ENCODE measurements around the gene CEACAM19.

Gene CEACAM19

DNA sequence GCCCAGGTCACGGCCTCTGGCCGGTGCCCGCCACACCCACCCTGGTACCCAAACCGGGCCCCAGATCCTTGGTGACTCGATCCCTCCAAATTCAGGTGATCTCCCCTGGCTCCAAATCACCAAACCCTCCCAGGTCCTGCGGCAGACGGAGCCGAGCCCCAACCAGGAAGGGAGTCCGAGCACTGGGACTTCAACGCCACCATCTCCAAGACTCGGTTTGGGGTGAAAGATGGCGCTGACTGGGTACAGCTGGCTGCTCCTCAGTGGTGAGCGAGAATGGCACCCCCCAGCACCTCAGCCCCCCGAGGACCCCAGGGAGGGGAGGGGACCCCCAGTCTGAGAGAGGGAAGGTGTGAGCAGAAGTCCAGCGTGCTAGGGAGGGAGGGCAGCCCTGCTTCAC is 29.9 kb downstream of the CEACAM19 start:
- no peak for ATAC-seq
- TF ChIP-seq ISL1 (CRISPR knock-in tag; IDR thresholded peaks at IDR 0.05): no peak
- TF ChIP-seq ARNTL (CRISPR knock-in tag; IDR thresholded peaks at IDR 0.05; ENCODE audit: borderline replicate concordance, low read depth): no peak
- TF ChIP-seq, protein P1, sequence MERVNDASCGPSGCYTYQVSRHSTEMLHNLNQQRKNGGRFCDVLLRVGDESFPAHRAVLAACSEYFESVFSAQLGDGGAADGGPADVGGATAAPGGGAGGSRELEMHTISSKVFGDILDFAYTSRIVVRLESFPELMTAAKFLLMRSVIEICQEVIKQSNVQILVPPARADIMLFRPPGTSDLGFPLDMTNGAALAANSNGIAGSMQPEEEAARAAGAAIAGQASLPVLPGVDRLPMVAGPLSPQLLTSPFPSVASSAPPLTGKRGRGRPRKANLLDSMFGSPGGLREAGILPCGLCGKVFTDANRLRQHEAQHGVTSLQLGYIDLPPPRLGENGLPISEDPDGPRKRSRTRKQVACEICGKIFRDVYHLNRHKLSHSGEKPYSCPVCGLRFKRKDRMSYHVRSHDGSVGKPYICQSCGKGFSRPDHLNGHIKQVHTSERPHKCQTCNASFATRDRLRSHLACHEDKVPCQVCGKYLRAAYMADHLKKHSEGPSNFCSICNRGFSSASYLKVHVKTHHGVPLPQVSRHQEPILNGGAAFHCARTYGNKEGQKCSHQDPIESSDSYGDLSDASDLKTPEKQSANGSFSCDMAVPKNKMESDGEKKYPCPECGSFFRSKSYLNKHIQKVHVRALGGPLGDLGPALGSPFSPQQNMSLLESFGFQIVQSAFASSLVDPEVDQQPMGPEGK (CRISPR knock-in tag; IDR thresholded peaks at IDR 0.05; ENCODE audit: borderline replicate concordance): no peak
- TF ChIP-seq TOX (CRISPR knock-in tag; IDR thresholded peaks at IDR 0.05; ENCODE audit: borderline replicate concordance): no peak
- no peak for TF ChIP-seq CSDC2 (CRISPR knock-in tag; IDR thresholded peaks at IDR 0.05)
- TF ChIP-seq, protein P2, sequence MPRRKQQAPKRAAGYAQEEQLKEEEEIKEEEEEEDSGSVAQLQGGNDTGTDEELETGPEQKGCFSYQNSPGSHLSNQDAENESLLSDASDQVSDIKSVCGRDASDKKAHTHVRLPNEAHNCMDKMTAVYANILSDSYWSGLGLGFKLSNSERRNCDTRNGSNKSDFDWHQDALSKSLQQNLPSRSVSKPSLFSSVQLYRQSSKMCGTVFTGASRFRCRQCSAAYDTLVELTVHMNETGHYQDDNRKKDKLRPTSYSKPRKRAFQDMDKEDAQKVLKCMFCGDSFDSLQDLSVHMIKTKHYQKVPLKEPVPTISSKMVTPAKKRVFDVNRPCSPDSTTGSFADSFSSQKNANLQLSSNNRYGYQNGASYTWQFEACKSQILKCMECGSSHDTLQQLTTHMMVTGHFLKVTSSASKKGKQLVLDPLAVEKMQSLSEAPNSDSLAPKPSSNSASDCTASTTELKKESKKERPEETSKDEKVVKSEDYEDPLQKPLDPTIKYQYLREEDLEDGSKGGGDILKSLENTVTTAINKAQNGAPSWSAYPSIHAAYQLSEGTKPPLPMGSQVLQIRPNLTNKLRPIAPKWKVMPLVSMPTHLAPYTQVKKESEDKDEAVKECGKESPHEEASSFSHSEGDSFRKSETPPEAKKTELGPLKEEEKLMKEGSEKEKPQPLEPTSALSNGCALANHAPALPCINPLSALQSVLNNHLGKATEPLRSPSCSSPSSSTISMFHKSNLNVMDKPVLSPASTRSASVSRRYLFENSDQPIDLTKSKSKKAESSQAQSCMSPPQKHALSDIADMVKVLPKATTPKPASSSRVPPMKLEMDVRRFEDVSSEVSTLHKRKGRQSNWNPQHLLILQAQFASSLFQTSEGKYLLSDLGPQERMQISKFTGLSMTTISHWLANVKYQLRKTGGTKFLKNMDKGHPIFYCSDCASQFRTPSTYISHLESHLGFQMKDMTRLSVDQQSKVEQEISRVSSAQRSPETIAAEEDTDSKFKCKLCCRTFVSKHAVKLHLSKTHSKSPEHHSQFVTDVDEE (CRISPR knock-in tag; IDR thresholded peaks at IDR 0.05): no peak
- no peak for TF ChIP-seq SNAI2 (CRISPR knock-in tag; IDR thresholded peaks at IDR 0.05)
- TF ChIP-seq ZNF70 (CRISPR knock-in tag; IDR thresholded peaks at IDR 0.05): no peak
- TF ChIP-seq, protein P3, sequence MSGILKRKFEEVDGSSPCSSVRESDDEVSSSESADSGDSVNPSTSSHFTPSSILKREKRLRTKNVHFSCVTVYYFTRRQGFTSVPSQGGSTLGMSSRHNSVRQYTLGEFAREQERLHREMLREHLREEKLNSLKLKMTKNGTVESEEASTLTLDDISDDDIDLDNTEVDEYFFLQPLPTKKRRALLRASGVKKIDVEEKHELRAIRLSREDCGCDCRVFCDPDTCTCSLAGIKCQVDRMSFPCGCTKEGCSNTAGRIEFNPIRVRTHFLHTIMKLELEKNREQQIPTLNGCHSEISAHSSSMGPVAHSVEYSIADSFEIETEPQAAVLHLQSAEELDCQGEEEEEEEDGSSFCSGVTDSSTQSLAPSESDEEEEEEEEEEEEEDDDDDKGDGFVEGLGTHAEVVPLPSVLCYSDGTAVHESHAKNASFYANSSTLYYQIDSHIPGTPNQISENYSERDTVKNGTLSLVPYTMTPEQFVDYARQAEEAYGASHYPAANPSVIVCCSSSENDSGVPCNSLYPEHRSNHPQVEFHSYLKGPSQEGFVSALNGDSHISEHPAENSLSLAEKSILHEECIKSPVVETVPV (CRISPR knock-in tag; IDR thresholded peaks at IDR 0.05): no peak
- no peak for TF ChIP-seq ZNF8 (CRISPR knock-in tag; IDR thresholded peaks at IDR 0.05)
- no peak for TF ChIP-seq TCF4 (CRISPR knock-in tag; IDR thresholded peaks at IDR 0.05; ENCODE audit: borderline replicate concordance)
- no peak for TF ChIP-seq ZC3H10 (CRISPR knock-in tag; IDR thresholded peaks at IDR 0.05)
- TF ChIP-seq BACH2 (CRISPR knock-in tag; IDR thresholded peaks at IDR 0.05; ENCODE audit: borderline replicate concordance): no peak
- TF ChIP-seq OSR1 (CRISPR knock-in tag; IDR thresholded peaks at IDR 0.05): no peak
- TF ChIP-seq ZFP3 (CRISPR knock-in tag; IDR thresholded peaks at IDR 0.05): no peak
- TF ChIP-seq ZNF565 (CRISPR knock-in tag; conservative IDR thresholded peaks at IDR 0.05; ENCODE audit: low read depth): no peak
- no peak for TF ChIP-seq PPARA (CRISPR knock-in tag; IDR thresholded peaks at IDR 0.05; ENCODE audit: borderline replicate concordance)
- no peak for TF ChIP-seq ESRRG (CRISPR knock-in tag; IDR thresholded peaks at IDR 0.05)
- TF ChIP-seq RARB (CRISPR knock-in tag; IDR thresholded peaks at IDR 0.05): no peak
- TF ChIP-seq GLIS3 (CRISPR knock-in tag; IDR thresholded peaks at IDR 0.05): no peak

DNA sequence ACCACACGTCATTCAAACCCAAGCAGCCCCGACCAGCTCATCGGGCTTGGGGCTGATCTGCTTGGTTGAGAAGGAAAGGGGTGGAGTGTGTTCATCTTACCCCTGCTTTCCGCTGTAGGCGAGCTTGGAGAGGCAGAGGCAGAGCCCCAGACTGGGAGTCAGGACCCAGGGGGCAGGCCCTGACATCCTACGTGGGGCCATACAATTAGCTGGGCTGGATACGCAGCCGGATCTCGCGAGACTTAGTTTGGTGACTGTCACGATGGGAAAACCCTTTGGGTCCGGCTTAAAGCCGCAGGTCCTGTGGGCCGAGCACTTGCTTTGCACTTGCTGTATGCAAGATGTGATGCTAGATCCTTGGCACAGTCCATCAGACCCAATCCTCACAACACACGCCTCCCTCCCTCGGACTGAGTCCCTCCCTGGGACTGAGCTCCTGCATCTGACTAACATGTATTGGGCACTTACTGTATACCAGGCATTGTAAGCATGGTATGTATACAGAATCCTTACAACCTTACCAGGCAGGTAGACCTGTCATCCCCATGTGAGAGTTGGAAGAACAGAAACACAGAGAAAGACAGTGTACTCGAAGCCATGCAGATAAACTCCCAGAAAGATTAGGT is 31.4 kb downstream of the CEACAM19 start:
- no peak for ATAC-seq
- TF ChIP-seq SNAI2 (CRISPR knock-in tag; IDR thresholded peaks at IDR 0.05) (no peak), ZNF8 (CRISPR knock-in tag; IDR thresholded peaks at IDR 0.05) (no peak), ISL1 (CRISPR knock-in tag; IDR thresholded peaks at IDR 0.05) (no peak), ZNF70 (CRISPR knock-in tag; IDR thresholded peaks at IDR 0.05) (no peak)
- TF ChIP-seq, protein P4, sequence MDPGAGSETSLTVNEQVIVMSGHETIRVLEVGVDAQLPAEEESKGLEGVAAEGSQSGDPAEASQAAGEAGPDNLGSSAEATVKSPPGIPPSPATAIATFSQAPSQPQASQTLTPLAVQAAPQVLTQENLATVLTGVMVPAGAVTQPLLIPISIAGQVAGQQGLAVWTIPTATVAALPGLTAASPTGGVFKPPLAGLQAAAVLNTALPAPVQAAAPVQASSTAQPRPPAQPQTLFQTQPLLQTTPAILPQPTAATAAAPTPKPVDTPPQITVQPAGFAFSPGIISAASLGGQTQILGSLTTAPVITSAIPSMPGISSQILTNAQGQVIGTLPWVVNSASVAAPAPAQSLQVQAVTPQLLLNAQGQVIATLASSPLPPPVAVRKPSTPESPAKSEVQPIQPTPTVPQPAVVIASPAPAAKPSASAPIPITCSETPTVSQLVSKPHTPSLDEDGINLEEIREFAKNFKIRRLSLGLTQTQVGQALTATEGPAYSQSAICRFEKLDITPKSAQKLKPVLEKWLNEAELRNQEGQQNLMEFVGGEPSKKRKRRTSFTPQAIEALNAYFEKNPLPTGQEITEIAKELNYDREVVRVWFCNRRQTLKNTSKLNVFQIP (CRISPR knock-in tag; IDR thresholded peaks at IDR 0.05; ENCODE audit: borderline replicate concordance, low read depth): no peak
- TF ChIP-seq, protein P3 (CRISPR knock-in tag; IDR thresholded peaks at IDR 0.05): no peak
